ENCODE measurements around the gene ADD2. TPM values are rescaled to one million over a fixed set of nuclear protein-coding genes. Genes with fewer than 3 reads are reported as not detected.

Gene ADD2
- total and polyA plus RNA-seq, 2 experiments from 2014 or later: 34.6 to 223 TPM

DNA sequence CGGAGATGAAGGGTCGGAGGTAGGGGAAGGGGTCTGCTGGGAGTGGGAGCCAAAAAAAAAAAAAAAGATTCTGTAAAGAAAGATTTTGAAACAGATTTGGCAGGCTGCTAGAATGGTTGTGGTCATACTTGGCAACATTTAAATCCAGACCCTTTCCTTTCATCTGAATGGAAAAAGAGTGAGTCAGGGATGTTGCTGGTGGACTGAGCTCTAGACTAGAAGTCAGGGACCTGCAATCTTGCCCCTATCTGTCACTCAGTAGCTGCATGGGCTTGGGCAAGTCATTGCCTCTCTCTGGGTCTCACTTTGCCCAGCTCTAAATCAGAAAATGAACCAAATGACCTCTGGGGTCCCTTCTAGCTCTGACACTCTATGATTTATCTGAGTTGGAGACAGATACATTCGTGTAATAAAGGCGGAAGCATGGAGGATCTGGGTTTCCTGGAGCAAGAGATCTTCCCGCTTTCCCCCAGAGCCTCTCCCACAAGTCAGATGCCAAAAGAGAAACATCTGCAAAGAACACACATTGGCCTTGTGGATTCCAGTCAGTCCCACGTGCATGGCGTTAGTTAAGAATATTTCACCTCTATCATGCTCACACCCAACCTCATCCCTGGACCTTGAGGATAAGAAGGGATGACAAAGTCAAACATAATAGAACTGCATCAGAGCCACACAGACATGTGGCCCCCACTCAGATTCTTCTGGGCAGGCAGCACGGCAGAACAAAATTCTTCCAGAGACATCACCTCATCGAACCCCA lies 58.5 kb downstream of the ADD2 start:
- Mint-ChIP-seq H3K9me3 (no peaks in the 10 kb centered on the region), H3K27ac (0 out of 2 replicates have a peak overlapping the region, but pooled peaks have one; percentile 79), H3K4me1 (peaks cover 56% of the 10 kb centered on the region), H3K4me3 (no peak overlapping the region), H3K36me3 (ENCODE audit: low read depth) (peaks cover 75% of the 10 kb centered on the region), H3K27me3 (ENCODE audit: insufficient read depth, low read depth, poor library complexity) (peaks cover 13% of the 10 kb centered on the region)
- no peak for ATAC-seq
- Histone ChIP-seq H3K4me1 (ENCODE audit: insufficient read depth) (peaks cover 33% of the 10 kb centered on the region), H3K79me2 (replicated peaks; ENCODE audit: insufficient read depth) (peaks cover 62% of the 10 kb centered on the region), H3F3A (replicated peaks; ENCODE audit: low read depth) (no peaks in the 10 kb centered on the region), H4K20me1 (replicated peaks; ENCODE audit: insufficient read depth) (peaks cover 41% of the 10 kb centered on the region), H3K36me3 (ENCODE audit: insufficient read depth) (peaks cover 8% of the 10 kb centered on the region), H3K27ac (ENCODE audit: low read depth) (peak overlapping the region; percentile 21; the same call in 1 of the 2 replicates), H2AFZ (no peak overlapping the region), H3K4me2 (peak overlapping the region; percentile 20; the same call in 1 of the 2 replicates), H3K4me3 (no peak overlapping the region), H3K9me2 (ENCODE audit: insufficient read depth) (0 out of 2 replicates have a peak, but pooled peaks cover 4% of the 10 kb centered on the region), H3K27me3 (ENCODE audit: insufficient read depth) (no peaks in the 10 kb centered on the region)
- TF ChIP-seq ZNF331 (CRISPR knock-in tag; IDR thresholded peaks at IDR 0.05; ENCODE audit: low read depth) (no peak), POLR2AphosphoS5 (IDR thresholded peaks at IDR 0.05; ENCODE audit: low read depth) (no peak), ZNF114 (CRISPR knock-in tag; IDR thresholded peaks at IDR 0.05) (no peak), ETS1 (IDR thresholded peaks at IDR 0.05) (no peak), NANOG (IDR thresholded peaks at IDR 0.05; ENCODE audit: borderline replicate concordance) (no peak), CREB1 (CRISPR knock-in tag; IDR thresholded peaks at IDR 0.05; ENCODE audit: low read depth) (no peak), JUNB (IDR thresholded peaks at IDR 0.05; ENCODE audit: unreplicated experiment) (no peak), STAT1 (IDR thresholded peaks at IDR 0.05; ENCODE audit: unreplicated experiment) (no peak), EZH2phosphoT487 (IDR thresholded peaks at IDR 0.05; ENCODE audit: unreplicated experiment) (no peak)
- TF ChIP-seq, protein P1, sequence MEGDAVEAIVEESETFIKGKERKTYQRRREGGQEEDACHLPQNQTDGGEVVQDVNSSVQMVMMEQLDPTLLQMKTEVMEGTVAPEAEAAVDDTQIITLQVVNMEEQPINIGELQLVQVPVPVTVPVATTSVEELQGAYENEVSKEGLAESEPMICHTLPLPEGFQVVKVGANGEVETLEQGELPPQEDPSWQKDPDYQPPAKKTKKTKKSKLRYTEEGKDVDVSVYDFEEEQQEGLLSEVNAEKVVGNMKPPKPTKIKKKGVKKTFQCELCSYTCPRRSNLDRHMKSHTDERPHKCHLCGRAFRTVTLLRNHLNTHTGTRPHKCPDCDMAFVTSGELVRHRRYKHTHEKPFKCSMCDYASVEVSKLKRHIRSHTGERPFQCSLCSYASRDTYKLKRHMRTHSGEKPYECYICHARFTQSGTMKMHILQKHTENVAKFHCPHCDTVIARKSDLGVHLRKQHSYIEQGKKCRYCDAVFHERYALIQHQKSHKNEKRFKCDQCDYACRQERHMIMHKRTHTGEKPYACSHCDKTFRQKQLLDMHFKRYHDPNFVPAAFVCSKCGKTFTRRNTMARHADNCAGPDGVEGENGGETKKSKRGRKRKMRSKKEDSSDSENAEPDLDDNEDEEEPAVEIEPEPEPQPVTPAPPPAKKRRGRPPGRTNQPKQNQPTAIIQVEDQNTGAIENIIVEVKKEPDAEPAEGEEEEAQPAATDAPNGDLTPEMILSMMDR (conservative IDR thresholded peaks at IDR 0.05; ENCODE audit: low read depth in 2 of 2): no peak
- TF ChIP-seq, protein P2, sequence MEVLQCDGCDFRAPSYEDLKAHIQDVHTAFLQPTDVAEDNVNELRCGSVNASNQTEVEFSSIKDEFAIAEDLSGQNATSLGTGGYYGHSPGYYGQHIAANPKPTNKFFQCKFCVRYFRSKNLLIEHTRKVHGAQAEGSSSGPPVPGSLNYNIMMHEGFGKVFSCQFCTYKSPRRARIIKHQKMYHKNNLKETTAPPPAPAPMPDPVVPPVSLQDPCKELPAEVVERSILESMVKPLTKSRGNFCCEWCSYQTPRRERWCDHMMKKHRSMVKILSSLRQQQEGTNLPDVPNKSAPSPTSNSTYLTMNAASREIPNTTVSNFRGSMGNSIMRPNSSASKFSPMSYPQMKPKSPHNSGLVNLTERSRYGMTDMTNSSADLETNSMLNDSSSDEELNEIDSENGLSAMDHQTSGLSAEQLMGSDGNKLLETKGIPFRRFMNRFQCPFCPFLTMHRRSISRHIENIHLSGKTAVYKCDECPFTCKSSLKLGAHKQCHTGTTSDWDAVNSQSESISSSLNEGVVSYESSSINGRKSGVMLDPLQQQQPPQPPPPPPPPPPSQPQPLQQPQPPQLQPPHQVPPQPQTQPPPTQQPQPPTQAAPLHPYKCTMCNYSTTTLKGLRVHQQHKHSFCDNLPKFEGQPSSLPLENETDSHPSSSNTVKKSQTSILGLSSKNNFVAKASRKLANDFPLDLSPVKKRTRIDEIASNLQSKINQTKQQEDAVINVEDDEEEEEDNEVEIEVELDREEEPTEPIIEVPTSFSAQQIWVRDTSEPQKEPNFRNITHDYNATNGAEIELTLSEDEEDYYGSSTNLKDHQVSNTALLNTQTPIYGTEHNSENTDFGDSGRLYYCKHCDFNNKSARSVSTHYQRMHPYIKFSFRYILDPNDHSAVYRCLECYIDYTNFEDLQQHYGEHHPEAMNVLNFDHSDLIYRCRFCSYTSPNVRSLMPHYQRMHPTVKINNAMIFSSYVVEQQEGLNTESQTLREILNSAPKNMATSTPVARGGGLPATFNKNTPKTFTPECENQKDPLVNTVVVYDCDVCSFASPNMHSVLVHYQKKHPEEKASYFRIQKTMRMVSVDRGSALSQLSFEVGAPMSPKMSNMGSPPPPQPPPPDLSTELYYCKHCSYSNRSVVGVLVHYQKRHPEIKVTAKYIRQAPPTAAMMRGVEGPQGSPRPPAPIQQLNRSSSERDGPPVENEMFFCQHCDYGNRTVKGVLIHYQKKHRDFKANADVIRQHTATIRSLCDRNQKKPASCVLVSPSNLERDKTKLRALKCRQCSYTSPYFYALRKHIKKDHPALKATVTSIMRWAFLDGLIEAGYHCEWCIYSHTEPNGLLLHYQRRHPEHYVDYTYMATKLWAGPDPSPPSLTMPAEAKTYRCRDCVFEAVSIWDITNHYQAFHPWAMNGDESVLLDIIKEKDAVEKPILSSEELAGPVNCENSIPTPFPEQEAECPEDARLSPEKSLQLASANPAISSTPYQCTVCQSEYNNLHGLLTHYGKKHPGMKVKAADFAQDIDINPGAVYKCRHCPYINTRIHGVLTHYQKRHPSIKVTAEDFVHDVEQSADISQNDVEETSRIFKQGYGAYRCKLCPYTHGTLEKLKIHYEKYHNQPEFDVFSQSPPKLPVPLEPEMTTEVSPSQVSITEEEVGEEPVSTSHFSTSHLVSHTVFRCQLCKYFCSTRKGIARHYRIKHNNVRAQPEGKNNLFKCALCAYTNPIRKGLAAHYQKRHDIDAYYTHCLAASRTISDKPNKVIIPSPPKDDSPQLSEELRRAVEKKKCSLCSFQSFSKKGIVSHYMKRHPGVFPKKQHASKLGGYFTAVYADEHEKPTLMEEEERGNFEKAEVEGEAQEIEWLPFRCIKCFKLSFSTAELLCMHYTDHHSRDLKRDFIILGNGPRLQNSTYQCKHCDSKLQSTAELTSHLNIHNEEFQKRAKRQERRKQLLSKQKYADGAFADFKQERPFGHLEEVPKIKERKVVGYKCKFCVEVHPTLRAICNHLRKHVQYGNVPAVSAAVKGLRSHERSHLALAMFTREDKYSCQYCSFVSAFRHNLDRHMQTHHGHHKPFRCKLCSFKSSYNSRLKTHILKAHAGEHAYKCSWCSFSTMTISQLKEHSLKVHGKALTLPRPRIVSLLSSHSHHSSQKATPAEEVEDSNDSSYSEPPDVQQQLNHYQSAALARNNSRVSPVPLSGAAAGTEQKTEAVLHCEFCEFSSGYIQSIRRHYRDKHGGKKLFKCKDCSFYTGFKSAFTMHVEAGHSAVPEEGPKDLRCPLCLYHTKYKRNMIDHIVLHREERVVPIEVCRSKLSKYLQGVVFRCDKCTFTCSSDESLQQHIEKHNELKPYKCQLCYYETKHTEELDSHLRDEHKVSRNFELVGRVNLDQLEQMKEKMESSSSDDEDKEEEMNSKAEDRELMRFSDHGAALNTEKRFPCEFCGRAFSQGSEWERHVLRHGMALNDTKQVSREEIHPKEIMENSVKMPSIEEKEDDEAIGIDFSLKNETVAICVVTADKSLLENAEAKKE (CRISPR knock-in tag; IDR thresholded peaks at IDR 0.05): no peak
- no peak for DNase-seq (ENCODE audit: low spot score)

Data from GM23338 (cell line).